Measurements from ENCODE around the gene SYP.

DNA sequence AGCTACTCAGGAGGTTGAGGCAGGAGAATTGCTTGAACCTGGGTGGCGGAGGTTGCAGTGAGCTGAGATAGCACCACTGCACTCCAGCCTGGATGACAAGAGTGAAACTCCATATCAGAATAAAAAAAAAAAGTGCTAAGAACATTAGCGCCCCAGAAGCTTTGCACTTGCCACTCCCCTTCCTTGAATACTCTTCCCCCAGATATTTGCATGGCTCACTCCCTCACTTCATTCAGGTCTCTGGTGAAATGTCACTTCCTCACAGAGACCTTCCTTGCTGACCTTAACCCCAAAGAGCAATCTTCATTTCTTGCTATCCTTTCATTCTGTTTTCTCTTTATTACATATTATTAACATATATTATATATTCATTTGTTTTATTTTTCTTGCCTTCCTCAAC is 21.9 kb upstream of the SYP start:
- TF ChIP-seq, protein P1, sequence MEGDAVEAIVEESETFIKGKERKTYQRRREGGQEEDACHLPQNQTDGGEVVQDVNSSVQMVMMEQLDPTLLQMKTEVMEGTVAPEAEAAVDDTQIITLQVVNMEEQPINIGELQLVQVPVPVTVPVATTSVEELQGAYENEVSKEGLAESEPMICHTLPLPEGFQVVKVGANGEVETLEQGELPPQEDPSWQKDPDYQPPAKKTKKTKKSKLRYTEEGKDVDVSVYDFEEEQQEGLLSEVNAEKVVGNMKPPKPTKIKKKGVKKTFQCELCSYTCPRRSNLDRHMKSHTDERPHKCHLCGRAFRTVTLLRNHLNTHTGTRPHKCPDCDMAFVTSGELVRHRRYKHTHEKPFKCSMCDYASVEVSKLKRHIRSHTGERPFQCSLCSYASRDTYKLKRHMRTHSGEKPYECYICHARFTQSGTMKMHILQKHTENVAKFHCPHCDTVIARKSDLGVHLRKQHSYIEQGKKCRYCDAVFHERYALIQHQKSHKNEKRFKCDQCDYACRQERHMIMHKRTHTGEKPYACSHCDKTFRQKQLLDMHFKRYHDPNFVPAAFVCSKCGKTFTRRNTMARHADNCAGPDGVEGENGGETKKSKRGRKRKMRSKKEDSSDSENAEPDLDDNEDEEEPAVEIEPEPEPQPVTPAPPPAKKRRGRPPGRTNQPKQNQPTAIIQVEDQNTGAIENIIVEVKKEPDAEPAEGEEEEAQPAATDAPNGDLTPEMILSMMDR (IDR thresholded peaks at IDR 0.05), result no peak
- TF ChIP-seq POLR2AphosphoS5 (IDR thresholded peaks at IDR 0.05), result no peak
